Ectodermal cell (in vitro differentiated cells): ENCODE results near the gene EXOG.

Source experiments
- H3K27ac ChIP-seq: 2 replicates; pipeline ENCODE4 v1.7.0; 2013; ENCODE audit warnings: mild to moderate bottlenecking, low read depth, low read length; ENCODE audit not compliant: insufficient read depth, poor library complexity, severe bottlenecking
- H3K27me3 ChIP-seq: 2 replicates; pipeline ENCODE4 v1.7.0; 2013; ENCODE audit warnings: mild to moderate bottlenecking, low read length; ENCODE audit not compliant: insufficient read depth, control insufficient read depth, poor library complexity, severe bottlenecking
- H3K36me3 ChIP-seq: one replicate; pipeline ENCODE4 v1.7.0; 2013; ENCODE audit warnings: low read length; ENCODE audit not compliant: control insufficient read depth, insufficient read depth
- H3K4me1 ChIP-seq: one replicate; pipeline ENCODE4 v1.7.0; 2013; ENCODE audit warnings: low read length; ENCODE audit not compliant: control insufficient read depth, insufficient read depth
- H3K4me3 ChIP-seq: 2 replicates; pipeline ENCODE4 v1.7.0; 2013; ENCODE audit warnings: low read depth, low read length, control low read depth; ENCODE audit not compliant: insufficient read depth
- H3K9me3 ChIP-seq: 2 replicates; pipeline ENCODE4 v1.7.0; 2013; ENCODE audit warnings: mild to moderate bottlenecking, low read length, moderate library complexity; ENCODE audit not compliant: control insufficient read depth
- WGBS, 2 experiments: methylation state at CpG; one replicate each; pipeline ENCODE4 v1.1.7; 2013; ENCODE audit warnings: missing lambda C conversion rate in 2 of 2; 5-methylcytosine and 5-hydroxymethylcytosine counted together

The EXOG gene

DNA sequence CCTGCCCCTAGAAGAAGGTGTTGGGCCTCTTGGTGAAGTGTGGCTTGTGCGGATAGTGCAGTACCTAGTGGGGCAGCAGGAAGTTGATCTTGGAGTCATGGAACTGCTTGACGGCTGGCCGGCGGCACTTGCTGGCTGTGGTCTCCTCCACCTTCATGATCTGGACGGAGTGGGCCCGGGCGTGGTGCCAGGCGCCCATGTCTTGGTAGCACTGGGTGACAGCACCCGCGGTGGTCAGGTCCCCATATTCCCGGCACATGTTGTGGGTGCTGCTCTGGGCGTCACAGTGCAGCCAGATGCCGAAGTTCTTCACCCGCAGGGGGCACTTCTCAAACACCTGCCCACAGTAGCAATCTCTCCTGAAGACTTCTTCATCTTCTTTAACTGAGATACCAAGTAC, 30.7 kb downstream of the EXOG start:
- Histone ChIP-seq H3K27ac (no peak overlapping the region), H3K27me3 (no peaks in the 10 kb centered on the region), H3K9me3 (no peaks in the 10 kb centered on the region), H3K4me1 (no peaks in the 10 kb centered on the region), H3K36me3 (peaks cover 6% of the 10 kb centered on the region), H3K4me3 (no peak overlapping the region)
- WGBS, 2 experiments, result 93 to 96% methylated on average over 14 of the region's 14 CpGs

DNA sequence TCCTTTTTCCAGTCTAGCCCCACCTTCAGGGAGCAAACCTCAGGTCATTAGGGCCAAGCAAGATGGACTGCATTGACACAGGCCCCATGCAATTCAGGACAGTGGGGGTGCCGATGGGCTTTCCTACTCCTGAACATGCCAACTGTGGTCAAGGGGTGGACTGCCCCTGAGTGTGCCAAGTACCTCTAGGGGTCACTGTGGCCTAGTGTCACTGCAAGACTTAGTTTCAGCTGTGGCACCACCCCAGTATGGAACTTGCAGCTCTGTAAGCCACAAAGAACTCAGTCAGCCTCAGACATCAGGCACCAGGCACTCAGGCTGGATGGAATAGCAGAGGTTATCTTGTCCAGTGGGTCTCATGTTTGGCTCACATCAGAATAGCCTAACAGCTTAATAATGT, 32.3 kb downstream of the EXOG start:
- no peaks in the 10 kb centered on the region for H3K9me3 ChIP-seq
- peaks cover 8% of the 10 kb centered on the region for H3K4me1 ChIP-seq
- H3K4me3 ChIP-seq, result no peak overlapping the region
- H3K27me3 ChIP-seq, result no peaks in the 10 kb centered on the region
- H3K27ac ChIP-seq, result no peak overlapping the region
- H3K36me3 ChIP-seq, result peaks cover 6% of the 10 kb centered on the region
- 86 to 93% methylated on average over 1 of the region's 1 CpG for WGBS, 2 experiments

DNA sequence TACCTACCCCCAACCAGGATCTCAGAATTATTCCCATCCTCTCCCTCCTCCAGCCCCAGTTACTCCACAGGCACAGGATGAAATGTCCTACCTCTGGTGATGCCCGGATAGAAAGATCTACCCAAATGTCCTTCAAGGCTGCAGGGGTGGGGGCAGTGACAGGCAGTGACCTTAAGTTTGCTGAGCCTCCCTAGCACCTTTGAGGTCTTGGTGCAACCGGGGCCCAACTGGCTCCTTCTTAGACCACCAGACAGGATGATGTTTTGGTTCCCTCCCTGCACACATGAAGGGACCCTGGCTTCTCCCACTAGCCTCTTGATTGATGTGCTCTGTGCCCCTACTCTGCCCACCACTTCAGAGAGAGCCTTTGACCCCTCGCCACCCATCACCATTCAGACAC, 36.4 kb downstream of the EXOG start:
- Histone ChIP-seq H3K27ac (no peak overlapping the region), H3K9me3 (no peaks in the 10 kb centered on the region), H3K4me1 (peaks cover 8% of the 10 kb centered on the region), H3K4me3 (no peak overlapping the region), H3K27me3 (no peaks in the 10 kb centered on the region), H3K36me3 (no peaks in the 10 kb centered on the region)
- WGBS, 2 experiments, result 69 to 75% methylated on average over 3 of the region's 3 CpGs

DNA sequence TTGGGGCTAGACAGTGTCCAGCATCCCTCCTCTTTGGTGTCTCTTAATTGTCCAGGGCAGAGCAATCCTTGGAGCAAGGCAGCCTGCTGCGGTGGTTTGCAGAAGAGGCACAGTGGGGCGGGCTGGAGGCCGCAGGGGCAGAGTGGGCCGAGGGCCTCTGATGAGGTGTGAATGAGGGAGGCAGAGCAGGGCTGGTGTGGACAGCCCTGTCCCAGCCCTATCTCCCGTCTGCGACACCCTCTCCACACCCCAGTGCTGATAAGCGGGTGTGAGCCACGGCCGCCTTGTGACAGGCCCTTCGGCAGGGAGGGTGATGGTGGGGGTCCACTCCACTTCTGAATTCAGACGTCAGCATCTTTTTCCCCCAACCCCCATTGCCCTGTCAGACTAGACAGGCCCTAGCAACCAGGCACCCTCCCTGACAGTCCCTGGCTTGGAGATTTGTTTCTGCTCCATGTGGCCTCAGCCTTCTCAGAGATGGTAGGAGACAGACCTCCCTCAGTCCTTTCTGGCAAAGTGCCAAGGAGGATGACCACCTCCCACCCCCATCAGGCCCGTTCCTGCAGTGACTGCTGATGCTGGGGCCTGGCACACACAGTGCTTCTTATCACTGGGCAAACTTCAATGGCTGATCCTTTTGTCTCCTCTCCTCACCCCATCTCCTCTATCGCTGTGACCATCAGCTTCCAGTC, 37.3 kb downstream of the EXOG start:
- no peak overlapping the region for H3K27ac ChIP-seq
- H3K9me3 ChIP-seq, result no peaks in the 10 kb centered on the region
- H3K36me3 ChIP-seq, result no peaks in the 10 kb centered on the region
- 90 to 92% methylated on average over 13 of the region's 13 CpGs for WGBS, 2 experiments
- H3K4me3 ChIP-seq, result no peak overlapping the region
- H3K27me3 ChIP-seq, result no peaks in the 10 kb centered on the region
- peaks cover 8% of the 10 kb centered on the region for H3K4me1 ChIP-seq

DNA sequence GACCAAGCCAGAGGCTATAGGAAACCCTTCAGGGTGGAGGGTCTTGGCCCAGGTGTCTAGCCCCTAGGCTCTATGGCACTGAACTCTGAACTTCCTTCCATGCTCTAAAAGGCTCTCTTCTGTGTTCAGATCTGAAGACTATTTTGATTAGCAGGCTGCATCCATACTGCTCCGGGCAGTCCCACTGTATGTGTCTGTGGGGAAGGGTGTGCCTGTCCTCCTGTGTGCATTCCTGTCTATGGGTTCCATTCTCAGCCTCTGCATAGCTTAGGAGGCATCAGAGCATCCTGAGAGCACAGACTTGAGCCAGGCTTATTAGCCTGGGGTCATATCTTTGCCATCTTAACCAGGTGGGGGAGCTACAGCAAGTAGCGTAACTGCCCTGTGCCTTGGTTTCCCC, 38.0 kb downstream of the EXOG start:
- Histone ChIP-seq H3K27me3 (no peaks in the 10 kb centered on the region), H3K9me3 (no peaks in the 10 kb centered on the region), H3K4me1 (peaks cover 8% of the 10 kb centered on the region), H3K36me3 (no peaks in the 10 kb centered on the region), H3K27ac (no peak overlapping the region), H3K4me3 (no peak overlapping the region)
- WGBS, 2 experiments, result 95 to 99% methylated on average over 2 of the region's 2 CpGs

DNA sequence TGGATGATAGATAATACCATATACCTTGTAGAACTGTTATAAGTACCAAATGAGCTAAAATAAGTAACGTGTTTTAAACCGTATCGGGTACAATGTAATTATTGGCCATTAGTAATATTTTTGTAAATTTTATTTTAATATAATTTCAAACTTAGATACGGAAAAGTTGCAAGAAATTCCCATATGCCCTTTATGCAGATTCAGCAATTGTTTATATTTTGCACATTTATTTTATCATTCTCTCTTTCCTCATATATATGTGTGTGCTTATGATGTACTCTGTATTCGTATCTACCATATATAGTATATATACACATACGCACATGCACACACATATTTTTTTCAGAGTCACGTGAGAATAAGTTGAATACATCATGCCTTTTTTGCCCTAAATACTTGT, 38.5 kb downstream of the EXOG start:
- H3K27me3 ChIP-seq, result no peaks in the 10 kb centered on the region
- WGBS, 2 experiments, result 100% methylated on average over 4 of the region's 7 CpGs; no CpG with 5 or more reads in 1 of the 2 experiments
- H3K9me3 ChIP-seq, result no peaks in the 10 kb centered on the region
- H3K27ac ChIP-seq, result no peak overlapping the region
- no peak overlapping the region for H3K4me3 ChIP-seq
- peaks cover 8% of the 10 kb centered on the region for H3K4me1 ChIP-seq
- no peaks in the 10 kb centered on the region for H3K36me3 ChIP-seq

DNA sequence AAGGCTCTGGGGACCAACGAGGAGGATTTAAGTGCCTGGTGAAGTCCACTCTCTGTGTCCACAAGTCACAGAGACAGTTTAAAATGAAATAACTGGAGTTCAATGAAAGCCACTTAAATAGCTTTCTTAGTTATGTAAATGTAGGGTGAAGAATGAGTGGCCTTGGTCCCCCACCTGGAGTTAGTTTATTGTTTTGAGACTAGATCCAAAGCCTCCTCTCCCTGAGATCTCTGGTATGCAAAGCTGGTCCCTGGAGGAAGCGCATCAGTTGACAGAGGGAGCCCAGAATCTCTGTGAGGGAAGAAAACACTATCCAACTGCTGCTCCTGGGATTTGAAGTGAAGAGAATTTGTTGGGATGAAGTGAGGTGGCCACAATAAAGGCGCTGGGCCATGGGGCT, 40.5 kb downstream of the EXOG start:
- Histone ChIP-seq H3K4me3 (no peak overlapping the region), H3K27ac (no peak overlapping the region), H3K9me3 (no peaks in the 10 kb centered on the region), H3K27me3 (no peaks in the 10 kb centered on the region), H3K4me1 (peaks cover 8% of the 10 kb centered on the region), H3K36me3 (no peaks in the 10 kb centered on the region)
- WGBS, 2 experiments, result 59 to 60% methylated on average over 3 of the region's 3 CpGs

DNA sequence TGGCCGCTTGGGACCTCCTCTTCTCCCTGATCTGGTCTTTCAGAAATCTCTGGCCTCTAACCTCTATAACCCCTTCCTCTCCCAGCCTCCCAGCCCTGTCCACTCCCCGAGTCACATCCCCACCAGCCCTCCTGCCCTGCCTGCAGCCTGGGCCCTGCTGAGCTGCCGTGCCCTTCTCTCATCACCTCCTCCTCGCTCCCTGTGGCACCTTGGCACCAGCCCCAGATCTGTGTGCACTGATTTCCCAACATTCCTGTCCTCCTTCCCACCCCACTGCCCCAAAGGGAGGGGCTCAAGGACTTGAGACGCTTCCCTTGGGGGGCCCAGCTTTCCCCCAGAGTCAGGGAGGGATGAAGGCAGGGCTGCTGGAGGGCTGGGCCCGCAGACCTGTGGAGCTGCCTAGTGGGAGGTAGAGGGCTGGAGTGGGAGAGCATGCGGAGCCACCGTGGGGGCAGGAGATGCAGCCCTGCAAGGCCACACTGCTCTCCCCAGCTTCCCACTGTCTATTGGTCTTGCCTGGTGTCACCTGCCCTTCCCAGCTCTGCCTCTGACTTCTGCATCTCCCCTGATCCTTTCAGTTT, 42.7 kb downstream of the EXOG start:
- Histone ChIP-seq H3K4me1 (no peaks in the 10 kb centered on the region), H3K4me3 (no peak overlapping the region), H3K27ac (no peak overlapping the region), H3K36me3 (no peaks in the 10 kb centered on the region), H3K9me3 (no peaks in the 10 kb centered on the region), H3K27me3 (no peaks in the 10 kb centered on the region)
- WGBS, 2 experiments, result 88 to 92% methylated on average over 8 of the region's 8 CpGs

DNA sequence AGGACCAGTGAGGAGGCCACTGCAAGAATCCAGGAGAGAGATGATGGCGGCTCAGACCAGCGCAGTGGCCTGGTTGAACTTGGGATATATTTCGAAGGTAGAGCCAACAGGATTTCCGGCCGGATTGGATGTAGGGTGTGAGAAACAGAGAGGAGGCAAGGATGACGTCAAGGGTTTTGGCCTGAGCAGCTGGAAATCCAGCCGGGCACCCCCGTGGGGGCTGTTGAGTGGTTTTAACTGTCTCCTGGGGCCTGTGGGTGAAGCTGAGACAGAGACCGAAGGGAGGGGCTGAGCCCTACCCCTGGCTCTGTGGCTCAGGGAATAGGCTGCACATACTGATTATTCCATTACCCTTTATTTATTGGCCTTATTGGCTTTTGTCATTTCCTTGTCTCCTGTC, 45.7 kb downstream of the EXOG start:
- Histone ChIP-seq H3K4me1 (no peaks in the 10 kb centered on the region), H3K9me3 (no peaks in the 10 kb centered on the region), H3K27me3 (no peaks in the 10 kb centered on the region), H3K4me3 (no peak overlapping the region), H3K36me3 (no peaks in the 10 kb centered on the region), H3K27ac (no peak overlapping the region)
- WGBS, 2 experiments, result 92 to 94% methylated on average over 9 of the region's 9 CpGs

DNA sequence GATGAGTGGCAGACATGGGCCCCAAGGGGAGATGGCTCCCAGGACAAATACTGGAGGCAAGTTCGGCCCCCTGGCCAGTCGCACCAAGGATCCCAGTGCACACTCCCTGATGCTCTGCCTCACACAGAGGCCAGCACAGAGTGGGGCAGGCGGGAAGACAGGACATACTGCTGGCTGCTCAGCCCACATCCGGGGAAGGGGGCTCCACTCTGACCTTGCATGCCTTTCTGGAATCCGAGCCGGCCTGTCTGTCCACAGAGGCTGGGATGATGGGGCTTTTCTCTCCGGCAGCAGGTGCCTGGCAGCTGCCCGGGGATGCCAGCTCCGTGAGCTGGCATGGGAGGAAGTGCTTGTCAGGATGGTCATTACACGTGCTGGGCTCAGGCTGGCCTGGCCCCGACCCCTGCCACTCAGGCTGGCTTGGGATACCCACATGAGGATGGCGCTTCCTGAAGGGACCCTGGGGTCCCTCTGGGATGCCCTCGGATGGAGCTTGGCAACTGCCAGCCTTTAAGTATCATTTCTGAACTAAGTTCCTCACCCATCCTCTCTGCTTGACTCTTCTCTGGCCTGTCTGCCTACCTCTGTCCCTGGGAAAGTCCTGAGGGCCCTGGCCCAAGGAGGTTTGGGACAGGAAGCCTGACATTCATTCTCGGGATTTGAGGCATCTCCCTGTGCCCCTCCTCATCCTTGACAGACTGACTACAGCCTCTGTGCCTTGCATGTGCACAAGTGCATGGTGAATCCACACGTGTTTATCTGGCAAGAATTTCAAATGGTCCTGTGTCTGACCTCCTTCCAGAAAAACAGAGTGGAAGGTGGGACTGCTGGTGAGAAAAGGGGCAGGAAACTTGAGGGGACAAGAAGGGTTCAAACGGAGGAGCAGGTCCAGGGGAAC, 46.5 kb downstream of the EXOG start:
- H3K27me3 ChIP-seq, result no peaks in the 10 kb centered on the region
- H3K36me3 ChIP-seq, result no peaks in the 10 kb centered on the region
- no peaks in the 10 kb centered on the region for H3K4me1 ChIP-seq
- no peak overlapping the region for H3K27ac ChIP-seq
- WGBS, 2 experiments, result 88% methylated on average over 16 of the region's 16 CpGs
- no peak overlapping the region for H3K4me3 ChIP-seq
- H3K9me3 ChIP-seq, result no peaks in the 10 kb centered on the region
